SK-N-SH treated with all-trans-retinoic acid at 6 μM for 48 hours (cell line): Measurements from ENCODE around the gene SLC6A19.

Experiments used
- ATAC-seq: fragments of 200-7000 bp; cut with Tn5 transposase; 3 replicates; pipeline ENCODE4 v1.9.1; 2020; ENCODE audit warnings: mild to moderate bottlenecking, moderate library complexity
- ARNTL ChIP-seq: fragments of 450-650 bp; formaldehyde crosslinking; IDR thresholded peaks from 2 replicates; pipeline ENCODE4 v1.5.0; 2020; ENCODE audit warnings: low read depth, mild to moderate bottlenecking, moderate library complexity, borderline replicate concordance
- CREB5 ChIP-seq: fragments of 250-450 bp; sonication (Bioruptor Pico); IDR thresholded peaks from 2 replicates; pipeline ENCODE4 v1.5.1; 2020; ENCODE audit warnings: low read depth, mild to moderate bottlenecking, moderate library complexity
- CSDC2 ChIP-seq: fragments of 250-450 bp; sonication (Bioruptor Pico); IDR thresholded peaks from 2 replicates; pipeline ENCODE4 v1.5.0; 2020; ENCODE audit warnings: mild to moderate bottlenecking, moderate library complexity
- CSRNP3 ChIP-seq: fragments of 250-450 bp; sonication (Bioruptor Pico); IDR thresholded peaks from 2 replicates; pipeline ENCODE4 v1.5.1; 2021; ENCODE audit warnings: mild to moderate bottlenecking, moderate library complexity
- ESRRG ChIP-seq: fragments of 250-450 bp; sonication (Bioruptor Pico); IDR thresholded peaks from 2 replicates; pipeline ENCODE4 v1.6.1; 2021; ENCODE audit warnings: mild to moderate bottlenecking
- GLIS3 ChIP-seq: fragments of 250-450 bp; sonication (Bioruptor Pico); IDR thresholded peaks from 2 replicates; pipeline ENCODE4 v1.5.0; 2020; ENCODE audit warnings: mild to moderate bottlenecking, moderate library complexity
- ISL1 ChIP-seq: fragments of 250-450 bp; sonication (Bioruptor Pico); IDR thresholded peaks from 2 replicates; pipeline ENCODE4 v2.1.2; 2022; ENCODE audit warnings: mild to moderate bottlenecking, moderate library complexity
- OSR1 ChIP-seq: fragments of 250-450 bp; sonication (Bioruptor Pico); IDR thresholded peaks from 2 replicates; pipeline ENCODE4 v1.8.0; 2022; ENCODE audit warnings: moderate library complexity, mild to moderate bottlenecking, inconsistent platforms
- POU6F1 ChIP-seq: fragments of 250-450 bp; sonication (Bioruptor Pico); IDR thresholded peaks from 2 replicates; pipeline ENCODE4 v1.8.0; 2021; ENCODE audit warnings: low read depth, mild to moderate bottlenecking, moderate library complexity, borderline replicate concordance
- PPARA ChIP-seq: fragments of 250-450 bp; sonication (Bioruptor Pico); IDR thresholded peaks from 2 replicates; pipeline ENCODE4 v1.5.0; 2020; ENCODE audit warnings: mild to moderate bottlenecking, borderline replicate concordance
- RARB ChIP-seq: fragments of 250-450 bp; sonication (Bioruptor Pico); IDR thresholded peaks from 2 replicates; pipeline ENCODE4 v1.8.0; 2021; ENCODE audit warnings: mild to moderate bottlenecking, moderate library complexity
- SNAI2 ChIP-seq: fragments of 250-450 bp; sonication (Bioruptor Pico); IDR thresholded peaks from 2 replicates; pipeline ENCODE4 v1.5.0; 2020; ENCODE audit warnings: mild to moderate bottlenecking, moderate library complexity
- TCF4 ChIP-seq: fragments of 250-450 bp; sonication (Bioruptor Pico); IDR thresholded peaks from 2 replicates; pipeline ENCODE4 v1.8.0; 2021; ENCODE audit warnings: mild to moderate bottlenecking, moderate library complexity, borderline replicate concordance
- TOX ChIP-seq: fragments of 250-450 bp; sonication (Bioruptor Pico); IDR thresholded peaks from 2 replicates; pipeline ENCODE4 v1.8.0; 2021; ENCODE audit warnings: mild to moderate bottlenecking, moderate library complexity, borderline replicate concordance
- TSHZ2 ChIP-seq: fragments of 250-450 bp; sonication (Bioruptor Pico); IDR thresholded peaks from 2 replicates; pipeline ENCODE4 v1.5.0; 2020; ENCODE audit warnings: mild to moderate bottlenecking, moderate library complexity
- ZC3H10 ChIP-seq: fragments of 250-450 bp; sonication (Bioruptor Pico); IDR thresholded peaks from 2 replicates; pipeline ENCODE4 v1.5.1; 2021; ENCODE audit warnings: mild to moderate bottlenecking, moderate library complexity
- ZFP3 ChIP-seq: fragments of 250-450 bp; sonication (Bioruptor Pico); IDR thresholded peaks from 2 replicates; pipeline ENCODE4 v1.5.0; 2020; ENCODE audit warnings: mild to moderate bottlenecking, moderate library complexity
- ZFP30 ChIP-seq: fragments of 450-650 bp; formaldehyde crosslinking; IDR thresholded peaks from 2 replicates; pipeline ENCODE4 v1.5.0; 2022; ENCODE audit warnings: mild to moderate bottlenecking, moderate library complexity
- ZNF565 ChIP-seq: fragments of 450-650 bp; formaldehyde crosslinking; conservative IDR thresholded peaks from 2 replicates; pipeline ENCODE4 v1.5.0; 2020; ENCODE audit warnings: low read depth, mild to moderate bottlenecking, moderate library complexity
- ZNF70 ChIP-seq: fragments of 450-650 bp; formaldehyde crosslinking; IDR thresholded peaks from 2 replicates; pipeline ENCODE4 v1.5.0; 2020; ENCODE audit warnings: mild to moderate bottlenecking, moderate library complexity
- ZNF8 ChIP-seq: fragments of 450-650 bp; formaldehyde crosslinking; IDR thresholded peaks from 2 replicates; pipeline ENCODE4 v1.5.0; 2020; ENCODE audit warnings: mild to moderate bottlenecking, moderate library complexity

SLC6A19 gene

GRCh38 chr5:1219098-1219767, 17.8 kb downstream of the SLC6A19 start (continued):
- TF ChIP-seq TSHZ2 (CRISPR knock-in tag), result no peak
- TF ChIP-seq RARB (CRISPR knock-in tag), result no peak

- ATAC-seq, result no peak
- no peak for TF ChIP-seq OSR1
- TF ChIP-seq ZNF8 (CRISPR knock-in tag), result no peak
- TF ChIP-seq PPARA (CRISPR knock-in tag), result no peak
- TF ChIP-seq TOX (CRISPR knock-in tag), result no peak
- TF ChIP-seq TSHZ2 (CRISPR knock-in tag), result no peak
- TF ChIP-seq RARB (CRISPR knock-in tag), result no peak
- TF ChIP-seq ZNF70 (CRISPR knock-in tag), result no peak
- no peak for TF ChIP-seq CSDC2 (CRISPR knock-in tag)
- no peak for TF ChIP-seq POU6F1 (CRISPR knock-in tag)
- TF ChIP-seq ISL1 (CRISPR knock-in tag), result no peak
- no peak for TF ChIP-seq ZFP3
- TF ChIP-seq GLIS3 (CRISPR knock-in tag), result no peak
- TF ChIP-seq ZFP30 (CRISPR knock-in tag), result no peak
- no peak for TF ChIP-seq ZNF565 (CRISPR knock-in tag)
- TF ChIP-seq CREB5 (CRISPR knock-in tag), result no peak
- TF ChIP-seq SNAI2 (CRISPR knock-in tag), result no peak
- TF ChIP-seq ESRRG (CRISPR knock-in tag), result no peak
- TF ChIP-seq, all 23 proteins: peak for 0
Observed at GRCh38 chr5:1219768-1220100, 18.3 kb downstream of the SLC6A19 start.

GRCh38 chr5:1220351-1220750, 19.0 kb downstream of the SLC6A19 start:
- ATAC-seq, result no peak
- TF ChIP-seq ZNF8 (CRISPR knock-in tag), result no peak
- no peak for TF ChIP-seq ISL1 (CRISPR knock-in tag)
- no peak for TF ChIP-seq ZNF70 (CRISPR knock-in tag)
- TF ChIP-seq ZFP30 (CRISPR knock-in tag), result no peak
- no peak for TF ChIP-seq ZNF565 (CRISPR knock-in tag)
- TF ChIP-seq ZFP3, result no peak
- TF ChIP-seq TCF4, result no peak
- TF ChIP-seq CREB5 (CRISPR knock-in tag), result no peak
- TF ChIP-seq CSRNP3 (CRISPR knock-in tag), result no peak
- TF ChIP-seq POU6F1 (CRISPR knock-in tag), result no peak
- no peak for TF ChIP-seq ARNTL (CRISPR knock-in tag)
- no peak for TF ChIP-seq CSDC2 (CRISPR knock-in tag)
- TF ChIP-seq RARB (CRISPR knock-in tag), result no peak
- no peak for TF ChIP-seq ZC3H10
- TF ChIP-seq ESRRG (CRISPR knock-in tag), result no peak
- no peak for TF ChIP-seq SNAI2 (CRISPR knock-in tag)
